Lung (tissue), 12 donors: ENCODE results near the gene NFAM1. TPM values are rescaled to one million over a fixed set of nuclear protein-coding genes. Genes with fewer than 3 reads are reported as not detected.

ENCODE experiments used
- ATAC-seq: fragments of 200-7000 bp; cut with Tn5 transposase; one replicate; pipeline ENCODE4 v1.9.1; 2020; ENCODE audit warnings: moderate number of reproducible peaks; ENCODE audit not compliant: insufficient read depth, low FRiP score
- DNase-seq, 3 donors: peaks; one replicate each; pipeline ENCODE4 v3.0.0-alpha.2; 2013 to 2017
- H3K27ac ChIP-seq, 2 donors: one replicate each; pipeline ENCODE4 v1.5.1; 2013; ENCODE audit warnings: mild to moderate bottlenecking in 2 of 2, moderate library complexity in 2 of 2, control low read depth in 1 of 2, inconsistent platforms in 1 of 2, low read depth in 1 of 2, low read length in 1 of 2
- H3K27me3 ChIP-seq, 3 donors: one replicate each; pipeline ENCODE4 v1.5.1; 2013; ENCODE audit warnings: low read length in 2 of 3; ENCODE audit not compliant: control insufficient read depth in 3 of 3, insufficient read depth in 3 of 3
- H3K36me3 ChIP-seq, 4 donors: one replicate each; pipeline ENCODE4 v1.5.1; 2013; ENCODE audit warnings: low read length in 4 of 4, mild to moderate bottlenecking in 1 of 4, moderate library complexity in 1 of 4; ENCODE audit not compliant: control insufficient read depth in 4 of 4, insufficient read depth in 4 of 4
- H3K4me1 ChIP-seq, 5 donors: one replicate each; pipeline ENCODE4 v1.5.1; 2013; ENCODE audit warnings: low read length in 5 of 5, mild to moderate bottlenecking in 2 of 5, moderate library complexity in 1 of 5; ENCODE audit not compliant: control insufficient read depth in 5 of 5, insufficient read depth in 5 of 5
- H3K4me3 ChIP-seq: one replicate; pipeline ENCODE4 v1.5.1; 2013; ENCODE audit warnings: mild to moderate bottlenecking, control low read depth, moderate library complexity
- H3K9ac ChIP-seq, 2 donors: one replicate each; pipeline ENCODE4 v1.5.1; 2013; ENCODE audit warnings: low read length in 2 of 2, control low read depth in 1 of 2; ENCODE audit not compliant: insufficient read depth in 1 of 2
- H3K9me3 ChIP-seq, 4 donors: one replicate each; pipeline ENCODE4 v1.5.1; 2013; ENCODE audit warnings: low read length in 3 of 4, mild to moderate bottlenecking in 1 of 4, moderate library complexity in 1 of 4; ENCODE audit not compliant: control insufficient read depth in 4 of 4, insufficient read depth in 3 of 4
- WGBS, 2 donors: extraction: QIAGEN DNeasy Blood & Tissue Kit; methylation state at CpG; one replicate each; pipeline ENCODE4 v1.1.7; 2013; 5-methylcytosine and 5-hydroxymethylcytosine counted together
- polyA plus RNA-seq, 2 donors: library from polyadenylated mRNA; stranded (reverse); fragments of 200-250 nt; gene quantifications; one replicate each; pipeline ENCODE4 v1.2.1, GENCODE V29; 2013
- total RNA-seq, 2 donors: library from RNA; depleted of rRNA in 1 of 2; stranded (reverse); fragments of >200 nt in 1 of 2; gene quantifications; one replicate each; pipeline ENCODE4 v1.2.1, GENCODE V29; 2014 to 2021
- TF ChIP-seq, protein P1 (sequence below): IDR thresholded peaks from 2 replicates; pipeline ENCODE4 v1.5.1; 2012; ENCODE audit warnings: mild to moderate bottlenecking; ENCODE audit errors: control extremely low read depth, extremely low read depth
- donor health status: control.
- donor health status: control.
- donor health status: Bipolar disorder and iron deficiency.
- donor health status: healthy.
- donor health status: DM: yes; HTN: yes; CAD: no.

Gene NFAM1
- total and polyA plus RNA-seq, 4 donors: 2.2 to 24.6 (median 9.0) TPM

DNA sequence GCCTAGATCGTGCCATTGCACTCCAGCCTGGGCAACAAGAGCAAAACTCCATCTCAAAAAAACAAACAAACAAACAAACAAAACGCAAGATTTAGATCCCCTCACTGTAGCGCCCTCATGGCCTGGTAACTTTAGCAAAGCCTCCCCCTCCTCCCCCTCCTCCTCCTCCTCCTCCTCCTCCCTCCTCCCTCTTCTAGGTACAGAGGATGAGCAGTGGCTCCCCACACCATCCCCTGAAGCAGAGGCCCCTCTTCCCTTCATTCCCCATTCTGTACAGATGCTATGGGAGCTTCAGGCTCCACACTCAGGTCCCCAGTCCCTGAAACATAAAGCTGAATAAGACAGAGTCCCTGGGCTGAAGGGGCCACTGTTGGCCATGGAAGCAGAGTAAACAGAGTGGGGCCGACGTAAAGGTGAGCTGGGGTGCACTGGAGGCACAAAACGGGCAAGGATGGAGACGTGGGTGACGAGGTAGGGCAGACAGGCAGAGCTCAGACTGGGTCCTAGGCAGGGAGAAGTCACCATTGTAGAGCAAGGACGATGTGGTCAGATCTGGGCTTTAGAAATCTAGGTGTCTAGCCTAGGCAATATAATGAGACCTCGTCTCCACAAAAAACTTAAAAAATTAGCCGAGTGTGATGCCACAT is 19.4 kb upstream of the NFAM1 start:
- DNase-seq: no peak

DNA sequence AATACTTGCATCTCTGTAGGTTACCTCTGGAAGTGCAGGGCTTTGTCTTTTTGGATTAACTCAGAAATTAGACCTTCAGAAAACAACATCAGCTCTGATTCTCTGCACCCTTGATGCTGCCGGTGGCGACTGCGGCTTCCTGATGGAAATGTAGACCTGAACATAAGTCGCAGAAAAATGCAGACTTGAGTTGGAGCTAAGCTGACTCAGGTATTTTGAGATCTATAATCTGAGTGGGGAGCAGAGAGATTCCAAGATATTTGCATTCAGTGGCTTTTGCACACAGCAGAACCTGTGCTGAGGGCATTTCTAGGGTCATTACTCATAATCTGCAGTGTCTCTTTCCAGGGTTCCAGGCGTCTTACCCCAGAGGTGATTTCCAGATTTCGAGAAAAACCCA is 18.7 kb upstream of the NFAM1 start:
- peaks cover 0 to 2% (median 0%) of the 10 kb centered on the region in 4 donors for H3K9me3 ChIP-seq
- no peak for DNase-seq
- no peak overlapping the region for H3K27ac ChIP-seq
- H3K36me3 ChIP-seq: no peaks in the 10 kb centered on the region
- TF ChIP-seq, protein P1, sequence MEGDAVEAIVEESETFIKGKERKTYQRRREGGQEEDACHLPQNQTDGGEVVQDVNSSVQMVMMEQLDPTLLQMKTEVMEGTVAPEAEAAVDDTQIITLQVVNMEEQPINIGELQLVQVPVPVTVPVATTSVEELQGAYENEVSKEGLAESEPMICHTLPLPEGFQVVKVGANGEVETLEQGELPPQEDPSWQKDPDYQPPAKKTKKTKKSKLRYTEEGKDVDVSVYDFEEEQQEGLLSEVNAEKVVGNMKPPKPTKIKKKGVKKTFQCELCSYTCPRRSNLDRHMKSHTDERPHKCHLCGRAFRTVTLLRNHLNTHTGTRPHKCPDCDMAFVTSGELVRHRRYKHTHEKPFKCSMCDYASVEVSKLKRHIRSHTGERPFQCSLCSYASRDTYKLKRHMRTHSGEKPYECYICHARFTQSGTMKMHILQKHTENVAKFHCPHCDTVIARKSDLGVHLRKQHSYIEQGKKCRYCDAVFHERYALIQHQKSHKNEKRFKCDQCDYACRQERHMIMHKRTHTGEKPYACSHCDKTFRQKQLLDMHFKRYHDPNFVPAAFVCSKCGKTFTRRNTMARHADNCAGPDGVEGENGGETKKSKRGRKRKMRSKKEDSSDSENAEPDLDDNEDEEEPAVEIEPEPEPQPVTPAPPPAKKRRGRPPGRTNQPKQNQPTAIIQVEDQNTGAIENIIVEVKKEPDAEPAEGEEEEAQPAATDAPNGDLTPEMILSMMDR: no peak
- no peak for ATAC-seq
- peaks cover 0 to 3% (median 0%) of the 10 kb centered on the region in 3 donors for H3K27me3 ChIP-seq
- WGBS, 2 donors: 86 to 90% methylated on average over 6 of the region's 6 CpGs
- no peaks in the 10 kb centered on the region for H3K4me1 ChIP-seq
- H3K4me3 ChIP-seq: no peak overlapping the region
- H3K9ac ChIP-seq: no peak overlapping the region

More for the DNA sequence above, 19.4 kb upstream of the NFAM1 start:
- WGBS, 2 donors: 84 to 87% methylated on average over 11 of the region's 11 CpGs
- H3K27me3 ChIP-seq: peaks cover 0 to 3% (median 0%) of the 10 kb centered on the region in 3 donors
- no peak overlapping the region for H3K4me3 ChIP-seq
- ATAC-seq: no peak
- no peaks in the 10 kb centered on the region for H3K36me3 ChIP-seq
- TF ChIP-seq, protein P1: no peak
- H3K9me3 ChIP-seq: peaks cover 0 to 2% (median 0%) of the 10 kb centered on the region in 4 donors
- H3K4me1 ChIP-seq: no peaks in the 10 kb centered on the region
- H3K9ac ChIP-seq: no peak overlapping the region
- H3K27ac ChIP-seq: no peak overlapping the region

DNA sequence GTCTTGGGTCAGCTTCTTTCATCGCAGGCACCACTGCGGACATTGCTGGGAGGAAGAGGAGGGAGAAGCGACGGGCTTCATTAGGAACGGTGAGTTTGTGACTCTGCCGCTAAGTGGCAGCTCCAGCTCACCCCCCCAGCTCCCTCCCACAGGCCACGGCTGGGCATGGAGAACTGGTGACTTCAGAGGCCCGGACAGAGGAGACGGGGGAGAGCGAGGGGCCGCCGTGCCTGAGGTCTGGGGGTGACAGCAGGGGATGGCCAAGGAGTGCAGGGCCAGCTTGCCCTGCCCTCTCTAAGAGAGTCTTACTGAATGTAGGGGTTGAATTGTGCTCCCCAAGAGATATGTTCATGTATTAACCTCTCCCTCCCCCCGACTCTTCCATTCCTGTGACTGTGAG is 13.9 kb upstream of the NFAM1 start:
- 85 to 87% methylated on average over 8 to 13 of the region's 13 CpGs for WGBS, 2 donors
- H3K9ac ChIP-seq: no peak overlapping the region
- no peak overlapping the region for H3K4me3 ChIP-seq
- H3K4me1 ChIP-seq: peaks cover 0 to 17% (median 2%) of the 10 kb centered on the region in 5 donors
- H3K27ac ChIP-seq: no peak overlapping the region
- no peaks in the 10 kb centered on the region for H3K27me3 ChIP-seq
- DNase-seq (no peak), ATAC-seq (no peak)
- H3K9me3 ChIP-seq: no peaks in the 10 kb centered on the region
- no peaks in the 10 kb centered on the region for H3K36me3 ChIP-seq
- TF ChIP-seq, protein P1: no peak
